UCSD-AML1 (cell line): Measurements from ENCODE around the gene VAX1.

Source experiments
- DNase-seq: peaks from one replicate; lab custom pipeline; 2025; ENCODE audit not compliant: unreplicated experiment; lab: John Stamatoyannopoulos, UW

The VAX1 gene

GRCh38 chr10:117164592-117165537 is 26.8 kb upstream of the VAX1 start:
- no peak for DNase-seq

- DNase-seq: no peak
Observed at GRCh38 chr10:117163954-117164548, 26.0 kb upstream of the VAX1 start.

DNA sequence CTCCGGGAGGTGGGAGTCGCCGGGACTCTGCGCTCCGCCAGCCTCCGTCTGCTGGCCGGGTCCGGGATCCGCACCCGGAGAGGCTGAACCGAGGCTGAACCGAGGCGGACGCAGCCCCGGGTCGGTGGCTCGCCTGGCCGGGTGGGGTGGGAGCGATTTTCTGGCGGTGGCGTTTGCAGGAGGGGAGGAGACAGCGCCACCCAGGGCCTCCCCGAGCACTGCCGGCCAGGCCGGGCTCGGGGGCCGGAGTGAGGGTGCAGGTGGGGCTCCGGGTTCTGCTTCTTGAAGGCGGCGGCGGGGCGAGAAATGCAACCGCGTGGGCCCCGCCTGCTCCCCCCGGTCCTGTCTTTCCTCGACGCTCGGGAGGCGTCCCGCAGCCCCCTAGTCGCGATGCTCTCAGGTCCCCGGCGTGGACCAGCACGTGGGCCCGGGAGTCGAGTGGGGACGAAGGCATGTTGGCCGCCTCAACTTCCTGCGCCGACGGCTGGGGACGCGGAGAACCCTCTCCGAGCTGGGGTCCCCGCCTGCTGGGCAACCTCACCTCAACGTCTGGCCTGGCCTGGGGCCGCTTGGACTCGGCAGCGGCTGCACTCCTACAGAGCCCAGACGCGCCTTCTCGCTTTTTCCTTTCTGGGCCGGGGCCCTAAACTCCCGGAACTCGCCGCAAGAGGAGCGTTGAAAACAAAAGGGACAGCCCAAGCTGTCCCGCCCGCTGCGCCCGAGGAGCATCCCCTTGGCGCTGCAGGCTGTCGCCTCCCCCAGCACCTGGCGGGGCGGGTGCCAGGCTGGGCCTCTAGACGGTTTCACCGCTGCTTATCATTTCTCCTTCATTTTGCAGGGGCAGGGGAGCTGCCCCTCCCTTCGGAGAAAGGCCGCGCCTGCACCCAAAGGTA is 25.2 kb upstream of the VAX1 start:
- DNase-seq: no peak

GRCh38 chr10:117162093-117163060 is 24.3 kb upstream of the VAX1 start:
- DNase-seq: no peak

DNA sequence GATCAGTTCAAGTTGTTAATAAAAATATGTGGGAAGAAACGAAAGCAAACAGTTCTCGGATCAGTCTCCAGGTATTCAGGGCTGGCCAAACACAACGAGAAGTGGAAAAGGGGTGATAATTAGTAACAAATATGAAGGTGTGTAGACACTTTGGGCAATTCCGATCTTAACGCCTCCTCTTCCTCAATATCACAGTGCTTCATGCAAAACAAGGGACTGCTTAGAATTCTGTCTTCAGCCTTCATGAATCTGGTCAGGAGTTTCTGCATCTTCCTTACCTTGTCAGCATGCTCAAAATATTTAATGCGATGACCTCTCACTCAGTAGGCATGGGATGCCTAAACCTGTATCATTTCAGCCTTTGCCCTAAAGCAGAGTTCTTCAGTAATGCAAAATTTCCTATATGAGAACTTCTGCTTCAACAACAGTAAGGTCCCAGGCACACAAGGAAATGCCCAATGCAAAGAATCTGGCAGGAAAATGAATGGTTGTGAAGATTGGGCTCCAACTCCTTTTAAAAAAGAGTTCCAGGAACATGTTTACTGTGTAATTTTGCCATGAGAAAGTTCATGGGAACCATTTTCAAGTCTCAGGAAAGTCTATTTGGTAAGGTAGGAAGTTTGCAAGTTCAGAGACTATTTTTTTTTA is 23.4 kb upstream of the VAX1 start:
- DNase-seq: no peak

GRCh38 chr10:117160567-117160966 is 22.5 kb upstream of the VAX1 start:
- DNase-seq: no peak

DNA sequence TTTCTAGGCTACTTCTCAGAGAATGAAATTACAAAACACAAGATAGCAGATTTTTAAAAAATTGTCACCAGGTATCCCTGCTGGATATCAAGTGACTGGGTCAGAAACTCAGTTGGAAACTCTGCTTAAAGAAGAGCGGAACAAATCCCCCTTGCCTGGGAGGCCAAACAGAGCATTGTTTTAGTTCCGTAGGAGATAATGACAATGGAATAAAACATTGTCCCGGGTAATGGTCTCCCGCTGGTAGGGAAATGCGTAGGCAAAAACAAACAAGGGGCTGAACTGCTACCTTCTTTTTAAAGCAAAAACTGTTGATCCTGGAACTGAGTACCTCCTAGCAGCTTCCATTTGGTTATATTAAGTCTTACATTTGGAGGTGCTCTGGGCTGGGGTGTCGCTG is 21.3 kb upstream of the VAX1 start:
- no peak for DNase-seq

DNA sequence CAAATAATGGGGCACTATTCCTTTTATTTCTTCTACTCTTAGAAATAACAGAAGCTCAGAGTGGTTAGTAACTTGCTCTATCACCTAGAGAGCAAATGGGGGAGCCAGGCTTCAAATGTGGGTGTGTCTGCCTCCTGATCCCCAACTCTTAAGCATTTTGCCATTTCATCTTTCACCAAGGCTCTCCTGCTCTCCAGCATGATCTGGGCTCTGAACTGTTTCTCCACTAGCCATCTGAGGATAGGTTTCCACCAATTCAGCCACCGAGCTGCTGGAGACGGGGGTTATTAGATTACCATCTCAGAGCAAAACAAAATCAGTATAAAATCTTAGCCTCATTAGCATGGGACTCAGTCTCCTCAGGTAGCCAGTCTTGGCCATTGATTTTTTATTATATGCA is 20.2 kb upstream of the VAX1 start:
- no peak for DNase-seq

DNA sequence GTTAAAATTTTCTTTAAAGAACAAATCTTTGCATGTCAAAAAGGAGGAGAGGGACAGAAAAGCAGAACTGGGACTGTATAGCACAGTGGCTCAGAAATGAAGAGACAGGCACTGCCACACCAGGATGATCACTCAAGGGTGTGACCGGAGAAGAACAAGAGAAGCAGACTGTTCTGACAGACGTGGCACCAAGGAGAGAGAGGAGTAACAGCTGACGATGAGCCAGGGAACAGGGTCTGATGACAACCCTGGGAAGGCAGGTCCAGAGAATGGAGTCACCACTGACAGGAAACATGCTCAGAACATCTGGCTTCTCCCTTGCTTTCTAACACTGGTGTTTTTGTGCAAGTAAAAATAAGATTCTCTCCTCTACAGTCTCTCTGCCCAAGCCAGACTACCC is 14.6 kb upstream of the VAX1 start:
- no peak for DNase-seq

- no peak for DNase-seq
Observed at GRCh38 chr10:117148284-117148683, 10.2 kb upstream of the VAX1 start.

GRCh38 chr10:117145019-117145418 is 6.9 kb upstream of the VAX1 start:
- DNase-seq: no peak

DNA sequence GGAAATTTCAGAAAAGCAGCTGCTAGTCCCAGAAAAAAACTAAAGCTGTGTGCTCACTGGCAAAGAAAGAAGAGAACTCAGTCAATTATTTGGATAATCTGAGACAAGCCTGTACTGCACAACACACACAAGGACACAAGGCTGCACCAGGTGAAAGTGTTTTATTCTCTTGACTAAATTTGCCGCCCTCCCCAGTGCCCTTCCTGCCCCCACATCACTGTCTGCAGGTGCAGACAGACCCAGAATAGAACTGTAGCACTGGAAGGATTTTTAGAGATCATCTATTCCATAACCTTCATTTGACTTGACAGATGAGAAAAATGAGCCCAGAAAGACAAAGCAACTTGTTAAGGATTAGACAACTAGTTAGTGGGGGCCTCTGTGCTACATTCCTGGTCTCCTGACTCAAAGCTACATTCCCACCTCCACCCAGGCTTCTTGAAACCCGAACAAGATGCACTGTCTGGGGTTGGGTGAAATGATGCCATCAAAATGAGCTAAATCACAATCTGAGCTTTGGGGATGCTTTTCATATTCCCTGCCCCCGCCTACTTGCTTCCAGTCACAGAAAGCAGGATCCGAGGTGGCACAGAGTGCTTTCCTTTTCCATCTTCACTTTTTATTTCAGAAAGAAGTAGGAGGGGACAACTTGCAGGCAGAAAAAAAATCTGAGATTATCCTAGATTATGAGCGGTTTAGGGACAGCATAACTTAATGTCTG is 5.2 kb upstream of the VAX1 start:
- no peak for DNase-seq

DNA sequence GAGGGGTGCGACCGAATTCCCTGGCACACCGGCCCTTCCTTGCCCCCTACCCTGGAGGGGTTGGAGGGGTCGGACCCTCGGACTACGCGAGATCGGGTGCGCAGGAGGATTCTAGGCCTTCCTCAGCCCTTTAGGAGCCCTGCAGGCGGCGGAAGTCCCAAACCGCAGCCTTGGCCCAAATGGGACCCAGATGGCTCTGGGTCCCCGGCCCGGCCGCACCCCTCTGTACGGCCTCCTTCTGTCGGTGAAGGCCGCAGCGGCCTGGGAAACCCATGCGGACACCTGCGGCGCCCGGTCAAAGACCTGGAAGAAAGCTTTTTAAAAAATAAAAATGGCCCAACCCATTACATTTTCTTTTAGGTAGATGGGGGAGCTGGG is 2.4 kb upstream of the VAX1 start:
- no peak for DNase-seq

GRCh38 chr10:117139581-117140524 is 1.8 kb upstream of the VAX1 start:
- no peak for DNase-seq

DNA sequence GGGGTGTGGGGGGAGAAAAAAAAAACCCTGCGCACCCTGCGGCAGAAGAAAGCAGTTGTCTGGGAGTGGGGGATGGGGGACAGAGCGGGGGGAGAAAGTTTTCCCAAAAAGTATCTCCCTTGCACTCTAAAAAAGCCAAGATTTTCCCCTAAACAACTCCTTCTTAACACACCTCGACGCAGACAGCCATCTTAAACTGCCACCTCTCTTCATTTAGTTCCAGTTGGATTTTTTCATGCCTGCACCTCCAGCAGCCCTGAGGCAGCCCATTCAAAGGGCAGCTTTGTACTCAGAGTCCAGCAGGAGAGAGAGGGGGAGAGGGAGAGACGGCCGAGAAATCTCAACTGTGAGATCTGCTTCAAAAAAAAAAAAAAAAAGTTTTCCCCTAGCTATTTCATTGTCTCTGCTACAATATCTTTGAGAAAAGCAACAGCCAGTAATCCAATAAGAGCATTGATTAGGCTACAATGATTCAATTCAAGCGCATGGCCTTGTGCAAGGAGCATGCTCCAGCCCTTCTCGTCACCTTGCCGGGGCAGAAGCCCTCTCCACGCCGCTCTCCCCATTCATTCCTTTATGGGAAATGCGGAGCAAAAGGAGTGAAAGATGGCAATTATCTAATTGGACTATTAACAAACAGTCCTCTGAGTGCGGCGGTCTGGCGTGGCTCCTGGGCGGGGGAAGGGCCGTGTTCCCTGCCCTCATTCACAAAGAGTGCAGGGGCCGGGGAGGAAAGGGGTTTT is 939 bp upstream of the VAX1 start:
- DNase-seq: no peak

DNA sequence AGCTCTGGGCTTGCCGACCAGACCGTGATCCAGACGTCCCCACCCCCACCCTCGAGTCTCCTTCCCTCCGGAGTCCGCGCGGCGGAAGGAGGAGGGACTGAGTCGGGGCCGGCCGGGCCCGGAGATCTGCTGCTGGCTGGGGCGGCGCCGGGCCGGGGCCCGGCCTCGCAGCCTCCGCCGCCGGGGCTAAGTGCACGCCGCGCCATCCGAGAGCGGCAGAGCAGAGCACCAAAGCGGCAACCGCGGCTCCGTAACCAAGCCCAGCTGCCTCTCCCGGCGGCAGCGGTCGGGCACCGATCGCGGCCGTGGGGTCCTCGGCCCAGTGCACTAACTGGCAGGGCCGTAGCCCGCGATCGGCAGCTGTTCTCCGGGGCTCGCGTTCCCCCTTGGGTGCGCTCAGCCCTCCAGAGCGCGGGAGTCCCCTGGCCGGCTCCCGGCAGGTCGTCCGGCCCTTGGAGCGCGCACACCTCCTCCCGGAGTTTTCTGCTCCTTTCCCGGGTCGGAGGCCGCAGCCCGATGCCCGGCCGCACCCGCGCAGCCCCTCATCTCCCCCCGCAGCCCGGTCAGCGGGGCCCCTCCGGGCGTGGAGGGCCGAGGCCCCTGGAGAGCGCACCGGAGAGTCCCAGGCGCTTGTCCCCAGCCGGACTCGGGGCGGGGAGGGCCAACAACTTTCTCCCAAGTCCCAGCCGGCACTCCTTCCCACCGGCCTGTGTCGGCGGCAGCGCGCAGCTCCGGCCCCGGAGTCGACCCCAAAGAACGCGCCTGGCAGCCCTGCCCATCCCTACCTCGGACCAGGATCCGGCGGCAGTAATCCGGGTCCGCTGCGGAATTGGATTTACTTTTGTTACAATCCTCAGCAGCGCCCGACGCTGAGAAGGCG is 799 bp downstream of the VAX1 start:
- no peak for DNase-seq
